GM19372 (cell line): ENCODE measurements around the gene CLEC11A.
"Not testable (repeated sequence)": the region's sequence is repeated elsewhere in the genome, so short reads cannot be mapped to it uniquely, and the experiment has no call there.

Source experiments
- ATAC-seq: cut with Tn5 transposase; IDR thresholded peaks from one replicate; pipeline ENCODE4 v1.9.1; 2021; ENCODE audit warnings: mild to moderate bottlenecking, low read depth, moderate library complexity; ENCODE audit not compliant: unreplicated experiment

CLEC11A gene

GRCh38 chr19:50753879-50754278, 30.7 kb downstream of the CLEC11A start:
- ATAC-seq = no peak

GRCh38 chr19:50756244-50756643, 33.1 kb downstream of the CLEC11A start:
- not testable (repeated sequence) for ATAC-seq

GRCh38 chr19:50757624-50758023, 34.5 kb downstream of the CLEC11A start:
- not testable (repeated sequence) for ATAC-seq

- not testable (repeated sequence) for ATAC-seq
Observed at GRCh38 chr19:50759076-50759475, 35.9 kb downstream of the CLEC11A start.

GRCh38 chr19:50759886-50760285, 36.7 kb downstream of the CLEC11A start:
- no peak for ATAC-seq

GRCh38 chr19:50761501-50761900, 38.3 kb downstream of the CLEC11A start:
- not testable (repeated sequence) for ATAC-seq

GRCh38 chr19:50763521-50763920, 40.4 kb downstream of the CLEC11A start:
- ATAC-seq = not testable (repeated sequence)

GRCh38 chr19:50764409-50764808, 41.2 kb downstream of the CLEC11A start:
- no peak for ATAC-seq

- not testable (repeated sequence) for ATAC-seq
Observed at GRCh38 chr19:50766746-50767145, 43.6 kb downstream of the CLEC11A start.

GRCh38 chr19:50767263-50767662, 44.1 kb downstream of the CLEC11A start:
- not testable (repeated sequence) for ATAC-seq

- no peak for ATAC-seq
Observed at GRCh38 chr19:50768277-50768676, 45.1 kb downstream of the CLEC11A start.

GRCh38 chr19:50770164-50770563, 47.0 kb downstream of the CLEC11A start, which contains the start of gene GPR32:
TSS of gene GPR32 (plus strand) at chr19:50770464. CDS start at chr19:50770601, 137 bp downstream.
- ATAC-seq = not testable (repeated sequence)

- no peak for ATAC-seq
Observed at GRCh38 chr19:50770888-50771287, 47.7 kb downstream of the CLEC11A start.

GRCh38 chr19:50772476-50772875, 49.3 kb downstream of the CLEC11A start:
- ATAC-seq = no peak

GRCh38 chr19:50772912-50773311, 49.7 kb downstream of the CLEC11A start:
- ATAC-seq = not testable (repeated sequence)

GRCh38 chr19:50773454-50773853, 50.3 kb downstream of the CLEC11A start:
- not testable (repeated sequence) for ATAC-seq
